ENCODE data around the gene FCAR. TPM values are rescaled to one million over a fixed set of nuclear protein-coding genes. Genes with fewer than 3 reads are reported as not detected.
"Not testable (repeated sequence)": the region's sequence is repeated elsewhere in the genome, so short reads cannot be mapped to it uniquely, and the experiment has no call there.

FCAR gene
- total RNA-seq, 2 experiments from 2014 or later, result 0.19 TPM; not detected in 1

GRCh38 chr19:54902061-54902460, 28.0 kb downstream of the FCAR start:
- no peaks in the 10 kb centered on the region for H3K36me3 Mint-ChIP-seq
- DNase-seq (no peak), ATAC-seq (ENCODE audit: low read depth) (no peak)
- H3K9me3 Mint-ChIP-seq, result no peaks in the 10 kb centered on the region
- H3K4me3 Mint-ChIP-seq, result no peak overlapping the region
- POLR2A ChIA-PET, result no interaction called here
- peaks cover 7% of the 10 kb centered on the region for H3K27me3 Mint-ChIP-seq
- H3K27ac Mint-ChIP-seq, result no peak overlapping the region
- peaks cover 5% of the 10 kb centered on the region for H3K4me1 Mint-ChIP-seq

- H3K4me1 Mint-ChIP-seq, result peaks cover 5% of the 10 kb centered on the region
Measured at GRCh38 chr19:54903303-54903702, 29.3 kb downstream of the FCAR start.

GRCh38 chr19:54904261-54904660, 30.2 kb downstream of the FCAR start:
- not testable (repeated sequence) for H3K4me1 Mint-ChIP-seq; H3K36me3 Mint-ChIP-seq; H3K27me3 Mint-ChIP-seq; ATAC-seq (ENCODE audit: low read depth); H3K4me3 Mint-ChIP-seq; DNase-seq; H3K27ac Mint-ChIP-seq; H3K9me3 Mint-ChIP-seq
- POLR2A ChIA-PET, result interaction anchor here (0.6 kb wide), 1 partner anchor 13 kb away, joined by 3 read pairs; no protein-coding TSS in a partner anchor

More at GRCh38 chr19:54903303-54903702, 29.3 kb downstream of the FCAR start:
- ATAC-seq (ENCODE audit: low read depth), result no peak
- Mint-ChIP-seq H3K4me3 (no peak overlapping the region), H3K27me3 (peaks cover 7% of the 10 kb centered on the region), H3K27ac (no peak overlapping the region), H3K36me3 (no peaks in the 10 kb centered on the region), H3K9me3 (no peaks in the 10 kb centered on the region)
- no peak for DNase-seq
- POLR2A ChIA-PET, result no interaction called here

- POLR2A ChIA-PET, result no interaction called here
- Mint-ChIP-seq H3K27me3 (peaks cover 7% of the 10 kb centered on the region), H3K27ac (no peak overlapping the region), H3K36me3 (no peaks in the 10 kb centered on the region), H3K4me3 (no peak overlapping the region), H3K4me1 (peaks cover 5% of the 10 kb centered on the region), H3K9me3 (no peaks in the 10 kb centered on the region)
- ATAC-seq (ENCODE audit: low read depth), result no peak
- no peak for DNase-seq
Measured at GRCh38 chr19:54905421-54905802, 31.4 kb downstream of the FCAR start.

- no peaks in the 10 kb centered on the region for H3K36me3 Mint-ChIP-seq
- H3K4me1 Mint-ChIP-seq, result peaks cover 5% of the 10 kb centered on the region
- DNase-seq (no peak), ATAC-seq (ENCODE audit: low read depth) (no peak)
- no peaks in the 10 kb centered on the region for H3K9me3 Mint-ChIP-seq
- no peak within 1 kb of the TSS for H3K4me3 Mint-ChIP-seq
- H3K27me3 Mint-ChIP-seq, result peaks cover 7% of the 10 kb centered on the region
- POLR2A ChIA-PET, result no interaction called here
- H3K27ac Mint-ChIP-seq, result no peak within 1 kb of the TSS
Measured at GRCh38 chr19:54905803-54906511, 31.9 kb downstream of the FCAR start, which contains the start of gene NCR1. TSS of gene NCR1 (plus strand) at chr19:54906148. CDS start at chr19:54906188, 40 bp downstream.

- H3K4me3 Mint-ChIP-seq, result no peak overlapping the region
- H3K27me3 Mint-ChIP-seq, result peaks cover 7% of the 10 kb centered on the region
- no peak overlapping the region for H3K27ac Mint-ChIP-seq
- no peak for ATAC-seq (ENCODE audit: low read depth)
- no peak for DNase-seq
- no peaks in the 10 kb centered on the region for H3K9me3 Mint-ChIP-seq
- peaks cover 5% of the 10 kb centered on the region for H3K4me1 Mint-ChIP-seq
- no peaks in the 10 kb centered on the region for H3K36me3 Mint-ChIP-seq
- POLR2A ChIA-PET, result no interaction called here
Measured at GRCh38 chr19:54906819-54907218, 32.8 kb downstream of the FCAR start.

- ATAC-seq (ENCODE audit: low read depth); H3K9me3 Mint-ChIP-seq; H3K4me1 Mint-ChIP-seq; DNase-seq; POLR2A ChIA-PET; H3K27ac Mint-ChIP-seq; H3K36me3 Mint-ChIP-seq; H3K27me3 Mint-ChIP-seq; H3K4me3 Mint-ChIP-seq: not testable (repeated sequence)
Measured at GRCh38 chr19:54907899-54908298, 33.9 kb downstream of the FCAR start.

GRCh38 chr19:54916822-54917221, 42.8 kb downstream of the FCAR start:
- Mint-ChIP-seq H3K9me3 (no peaks in the 10 kb centered on the region), H3K27me3 (peaks cover 5% of the 10 kb centered on the region), H3K4me1 (peaks cover 12% of the 10 kb centered on the region), H3K4me3 (no peak overlapping the region), H3K27ac (peak overlapping the region; percentile 21), H3K36me3 (no peaks in the 10 kb centered on the region)
- DNase-seq (no peak), ATAC-seq (ENCODE audit: low read depth) (no peak)
- POLR2A ChIA-PET, result interaction anchor here (0.7 kb wide), 1 partner anchor 19 kb away, joined by 10 read pairs; no protein-coding TSS in a partner anchor

- peaks cover 11% of the 10 kb centered on the region for H3K27me3 Mint-ChIP-seq
- POLR2A ChIA-PET, result no interaction called here
- ATAC-seq (ENCODE audit: low read depth), result no peak
- H3K9me3 Mint-ChIP-seq, result no peaks in the 10 kb centered on the region
- DNase-seq, result no peak
- H3K27ac Mint-ChIP-seq, result no peak overlapping the region
- no peaks in the 10 kb centered on the region for H3K36me3 Mint-ChIP-seq
- H3K4me3 Mint-ChIP-seq, result no peak overlapping the region
- peaks cover 12% of the 10 kb centered on the region for H3K4me1 Mint-ChIP-seq
Measured at GRCh38 chr19:54918499-54918898, 44.5 kb downstream of the FCAR start.

GRCh38 chr19:54919646-54920563, 45.9 kb downstream of the FCAR start:
- DNase-seq; H3K9me3 Mint-ChIP-seq; ATAC-seq (ENCODE audit: low read depth); H3K4me3 Mint-ChIP-seq; H3K27ac Mint-ChIP-seq; H3K36me3 Mint-ChIP-seq: not testable (repeated sequence)
- POLR2A ChIA-PET, result interaction anchor here (0.6 kb wide), 1 partner anchor 26 kb away, joined by 3 read pairs; no protein-coding TSS in a partner anchor
- peaks cover 10% of the 10 kb centered on the region for H3K27me3 Mint-ChIP-seq
- peaks cover 12% of the 10 kb centered on the region for H3K4me1 Mint-ChIP-seq

- peak overlapping the region; percentile 59 for H3K4me3 Mint-ChIP-seq
- H3K27me3 Mint-ChIP-seq, result peaks cover 10% of the 10 kb centered on the region
- ATAC-seq (ENCODE audit: low read depth), result peak; percentile 81
- peaks cover 10% of the 10 kb centered on the region for H3K4me1 Mint-ChIP-seq
- peaks cover 5% of the 10 kb centered on the region for H3K9me3 Mint-ChIP-seq
- H3K27ac Mint-ChIP-seq, result no peak overlapping the region
- POLR2A ChIA-PET, result no interaction called here
- no peak for DNase-seq
- no peaks in the 10 kb centered on the region for H3K36me3 Mint-ChIP-seq
Measured at GRCh38 chr19:54921082-54921481, 47.0 kb downstream of the FCAR start.

GRCh38 chr19:54923276-54923675, 49.2 kb downstream of the FCAR start:
- peaks cover 8% of the 10 kb centered on the region for H3K9me3 Mint-ChIP-seq
- POLR2A ChIA-PET, result no interaction called here
- H3K36me3 Mint-ChIP-seq, result peaks cover under 1% of the 10 kb centered on the region
- ATAC-seq (ENCODE audit: low read depth) (no peak), DNase-seq (no peak)
- peaks cover 10% of the 10 kb centered on the region for H3K27me3 Mint-ChIP-seq
- H3K27ac Mint-ChIP-seq, result no peak overlapping the region
- no peak overlapping the region for H3K4me3 Mint-ChIP-seq
- H3K4me1 Mint-ChIP-seq, result peaks cover 4% of the 10 kb centered on the region

- H3K36me3 Mint-ChIP-seq, result peaks cover 2% of the 10 kb centered on the region
- H3K4me1 Mint-ChIP-seq, result no peaks in the 10 kb centered on the region
- ATAC-seq (ENCODE audit: low read depth) (no peak), DNase-seq (no peak)
- H3K9me3 Mint-ChIP-seq, result peaks cover 14% of the 10 kb centered on the region
- no peak overlapping the region for H3K4me3 Mint-ChIP-seq
- POLR2A ChIA-PET, result interaction anchor here (0.8 kb wide), 1 partner anchor 10 kb away, joined by 3 read pairs; no protein-coding TSS in a partner anchor
- peaks cover 4% of the 10 kb centered on the region for H3K27me3 Mint-ChIP-seq
- no peak overlapping the region for H3K27ac Mint-ChIP-seq
Measured at GRCh38 chr19:54928299-54928698, 54.3 kb downstream of the FCAR start.

All from activated naive CD8-positive, alpha-beta T cell treated with anti-CD3 and anti-CD28 coated beads, Interleukin-2, amount 10 ng/mL, durations not matched to agents 7 days and 5 days (primary cell).